Sigmoid colon (tissue), 7 donors: ENCODE data around the gene CLIC6. TPM values are rescaled to one million over a fixed set of nuclear protein-coding genes. Genes with fewer than 3 reads are reported as not detected.

Experiments used
- DNase-seq: peaks from one replicate; pipeline ENCODE4 v3.0.0-alpha.2; 2019
- H3K27ac ChIP-seq, 4 donors: fragments of 200-600 bp; sonication (generic); one replicate each; pipeline ENCODE4 v1.5.1; 2016 to 2019; ENCODE audit warnings: mild to moderate bottlenecking in 1 of 4
- H3K27me3 ChIP-seq, 3 donors: fragments of 200-600 bp; sonication (generic); one replicate each; pipeline ENCODE4 v1.5.1; 2019; ENCODE audit warnings: mild to moderate bottlenecking in 1 of 3
- H3K36me3 ChIP-seq, 4 donors: fragments of 200-600 bp; sonication (generic); one replicate each; pipeline ENCODE4 v1.5.1; 2016 to 2019
- H3K4me1 ChIP-seq, 4 donors: fragments of 200-600 bp; sonication (generic); one replicate each; pipeline ENCODE4 v1.5.1; 2017 to 2019
- H3K4me3 ChIP-seq, 4 donors: fragments of 200-600 bp; sonication (generic); one replicate each; pipeline ENCODE4 v1.5.1; 2017 to 2019; ENCODE audit warnings: mild to moderate bottlenecking in 2 of 4, moderate library complexity in 1 of 4
- H3K9me3 ChIP-seq, 4 donors: fragments of 200-600 bp in 3 of 4; sonication (generic) in 3 of 4; one replicate each; pipeline versions ENCODE4 v1.5.1 to v1.6.1; 2013 to 2019
- EP300 ChIP-seq, 4 donors: sonication (generic); formaldehyde crosslinking; IDR thresholded peaks; one replicate each; pipeline ENCODE4 v1.6.1; 2017; ENCODE audit warnings: antibody characterized with exemption in 4 of 4
- POLR2A ChIP-seq, 2 donors: fragments of 450-650 bp; IDR thresholded peaks; one replicate each; pipeline ENCODE4 v1.6.1; 2016; ENCODE audit warnings: antibody characterized with exemption in 2 of 2, mild to moderate bottlenecking in 2 of 2, moderate library complexity in 2 of 2
- POLR2AphosphoS5 ChIP-seq, 4 donors: sonication (generic); formaldehyde crosslinking; IDR thresholded peaks; one replicate each; pipeline ENCODE4 v1.6.1; 2017; ENCODE audit warnings: antibody characterized with exemption in 4 of 4
- WGBS, 2 donors: extraction: QIAGEN DNeasy Blood & Tissue Kit; methylation state at CpG; one replicate each; pipeline ENCODE4 v1.1.7; 2013; 5-methylcytosine and 5-hydroxymethylcytosine counted together
- intact Hi-C: fragments of 100-400 bp; cut with DNase I; formaldehyde crosslinking; loops from one replicate; pipeline ENCODE4 v1.15.1; 2023
- polyA plus RNA-seq, 3 donors: library from polyadenylated mRNA; stranded (reverse); fragments of 200-250 nt; gene quantifications; one replicate each; pipeline ENCODE4 v1.2.3, GENCODE V29; 2013
- total RNA-seq, 4 donors: library from RNA; depleted of rRNA; stranded (reverse); fragments of >200 nt; gene quantifications; one replicate each; pipeline ENCODE4 v1.1.0, GENCODE V29; 2016
- TF ChIP-seq, protein P1 (sequence below), 4 experiments: fragments of 450-650 bp in 3 of 4; fragments of 200-600 bp in 1 of 4; IDR thresholded peaks; one replicate each; pipeline ENCODE4 v1.5.1; 2016 to 2019; ENCODE audit warnings: antibody characterized with exemption in 4 of 4, mild to moderate bottlenecking in 3 of 4, moderate library complexity in 2 of 4
- donor health status: healthy with polysubstance abuse.
- donor health status: Bipolar disorder and iron deficiency.
- donor health status: healthy.

CLIC6 gene
- total and polyA plus RNA-seq, 7 donors = 0.71 to 6.9 (median 1.6) TPM; not detected in 1

DNA sequence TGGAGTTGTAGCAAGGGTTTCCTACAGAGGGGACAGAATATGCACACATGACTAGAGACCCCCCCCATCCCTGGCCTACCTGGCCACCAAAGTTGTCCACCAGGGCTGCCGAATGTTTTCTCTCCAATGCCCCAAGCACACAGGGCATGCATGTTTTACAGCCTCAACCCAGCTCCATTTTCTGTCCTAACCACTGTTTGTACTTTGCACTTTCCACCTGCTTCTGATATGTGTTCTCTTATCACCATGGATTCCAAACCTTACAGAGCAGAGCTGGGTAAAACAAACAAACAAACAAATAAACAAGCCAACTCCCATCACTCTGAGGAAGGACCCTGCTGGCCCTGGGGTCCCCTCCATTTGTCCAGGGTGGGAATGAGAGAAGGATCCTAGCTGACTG lies 27.3 kb downstream of the CLIC6 start:
- H3K4me3 ChIP-seq = no peak overlapping the region
- H3K27ac ChIP-seq = no peak overlapping the region
- intact Hi-C loops = no loop called here
- H3K36me3 ChIP-seq = no peaks in the 10 kb centered on the region
- DNase-seq = no peak
- H3K27me3 ChIP-seq = peaks cover 0 to 3% (median 0%) of the 10 kb centered on the region in 3 donors
- H3K9me3 ChIP-seq = no peaks in the 10 kb centered on the region
- WGBS, 2 donors = 41 to 72% methylated on average over 1 of the region's 1 CpG
- TF ChIP-seq POLR2AphosphoS5 (IDR thresholded peaks at IDR 0.05) (no peak), EP300 (IDR thresholded peaks at IDR 0.05) (no peak), POLR2A (IDR thresholded peaks at IDR 0.05) (no peak)
- TF ChIP-seq, protein P1, sequence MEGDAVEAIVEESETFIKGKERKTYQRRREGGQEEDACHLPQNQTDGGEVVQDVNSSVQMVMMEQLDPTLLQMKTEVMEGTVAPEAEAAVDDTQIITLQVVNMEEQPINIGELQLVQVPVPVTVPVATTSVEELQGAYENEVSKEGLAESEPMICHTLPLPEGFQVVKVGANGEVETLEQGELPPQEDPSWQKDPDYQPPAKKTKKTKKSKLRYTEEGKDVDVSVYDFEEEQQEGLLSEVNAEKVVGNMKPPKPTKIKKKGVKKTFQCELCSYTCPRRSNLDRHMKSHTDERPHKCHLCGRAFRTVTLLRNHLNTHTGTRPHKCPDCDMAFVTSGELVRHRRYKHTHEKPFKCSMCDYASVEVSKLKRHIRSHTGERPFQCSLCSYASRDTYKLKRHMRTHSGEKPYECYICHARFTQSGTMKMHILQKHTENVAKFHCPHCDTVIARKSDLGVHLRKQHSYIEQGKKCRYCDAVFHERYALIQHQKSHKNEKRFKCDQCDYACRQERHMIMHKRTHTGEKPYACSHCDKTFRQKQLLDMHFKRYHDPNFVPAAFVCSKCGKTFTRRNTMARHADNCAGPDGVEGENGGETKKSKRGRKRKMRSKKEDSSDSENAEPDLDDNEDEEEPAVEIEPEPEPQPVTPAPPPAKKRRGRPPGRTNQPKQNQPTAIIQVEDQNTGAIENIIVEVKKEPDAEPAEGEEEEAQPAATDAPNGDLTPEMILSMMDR (IDR thresholded peaks at IDR 0.05) = no peak
- H3K4me1 ChIP-seq = no peaks in the 10 kb centered on the region

- H3K36me3 ChIP-seq = no peaks in the 10 kb centered on the region
- WGBS, 2 donors = 95 to 96% methylated on average over 3 of the region's 3 CpGs
- DNase-seq = no peak
- intact Hi-C loops = no loop called here
- no peaks in the 10 kb centered on the region for H3K4me1 ChIP-seq
- no peaks in the 10 kb centered on the region for H3K9me3 ChIP-seq
- H3K27ac ChIP-seq = no peak overlapping the region
- TF ChIP-seq EP300 (IDR thresholded peaks at IDR 0.05) = no peak
- TF ChIP-seq POLR2AphosphoS5 (IDR thresholded peaks at IDR 0.05) = no peak
- TF ChIP-seq, protein P1 (IDR thresholded peaks at IDR 0.05) = no peak
- TF ChIP-seq POLR2A (IDR thresholded peaks at IDR 0.05) = no peak
- no peak overlapping the region for H3K4me3 ChIP-seq
- H3K27me3 ChIP-seq = no peaks in the 10 kb centered on the region
Measured at GRCh38 chr21:34697826-34698225, 29.0 kb downstream of the CLIC6 start.

DNA sequence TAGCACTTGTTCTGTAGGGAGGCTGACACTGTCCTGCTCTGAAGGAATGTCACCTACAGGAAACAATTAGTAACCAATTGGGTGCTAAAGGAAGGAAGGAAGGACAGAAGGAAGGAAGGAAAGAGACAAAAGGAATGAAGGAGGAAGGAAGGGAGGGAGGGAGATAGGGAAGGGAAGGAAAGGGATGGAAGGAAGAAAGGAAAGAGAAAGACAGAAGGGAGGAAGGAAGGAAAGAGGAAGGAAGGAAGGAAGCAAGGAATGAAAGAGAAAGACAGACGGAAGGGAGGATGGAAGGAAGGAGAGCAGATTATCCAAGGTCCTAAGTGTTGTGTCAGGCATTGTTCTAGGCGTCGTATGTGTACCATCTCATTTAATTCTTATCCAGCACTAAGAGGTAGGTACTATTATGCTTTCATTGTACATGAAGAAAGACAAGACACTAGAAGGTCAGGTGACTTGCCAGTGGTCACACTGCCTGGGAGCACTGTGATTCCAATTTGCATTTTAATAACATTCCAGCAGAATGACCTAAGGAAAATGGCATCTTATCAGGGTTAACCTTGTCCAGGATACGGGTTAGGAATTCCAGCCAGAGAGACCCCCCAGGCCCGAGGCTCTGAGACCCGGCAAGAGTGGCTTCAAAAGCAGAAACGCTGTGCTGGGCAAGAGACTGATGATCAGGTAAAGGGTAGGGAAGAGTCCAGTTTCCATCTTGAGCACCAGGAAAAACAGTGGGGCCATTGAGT lies 29.6 kb downstream of the CLIC6 start:
- Histone ChIP-seq H3K27ac (no peak overlapping the region), H3K4me1 (no peaks in the 10 kb centered on the region), H3K36me3 (no peaks in the 10 kb centered on the region), H3K9me3 (no peaks in the 10 kb centered on the region), H3K27me3 (no peaks in the 10 kb centered on the region), H3K4me3 (no peak overlapping the region)
- no peak for TF ChIP-seq POLR2AphosphoS5 (IDR thresholded peaks at IDR 0.05)
- TF ChIP-seq POLR2A (IDR thresholded peaks at IDR 0.05) = no peak
- no peak for TF ChIP-seq EP300 (IDR thresholded peaks at IDR 0.05)
- TF ChIP-seq, protein P1 (IDR thresholded peaks at IDR 0.05) = no peak
- 89 to 92% methylated on average over 7 of the region's 7 CpGs for WGBS, 2 donors
- DNase-seq = no peak
- intact Hi-C loops = no loop called here

DNA sequence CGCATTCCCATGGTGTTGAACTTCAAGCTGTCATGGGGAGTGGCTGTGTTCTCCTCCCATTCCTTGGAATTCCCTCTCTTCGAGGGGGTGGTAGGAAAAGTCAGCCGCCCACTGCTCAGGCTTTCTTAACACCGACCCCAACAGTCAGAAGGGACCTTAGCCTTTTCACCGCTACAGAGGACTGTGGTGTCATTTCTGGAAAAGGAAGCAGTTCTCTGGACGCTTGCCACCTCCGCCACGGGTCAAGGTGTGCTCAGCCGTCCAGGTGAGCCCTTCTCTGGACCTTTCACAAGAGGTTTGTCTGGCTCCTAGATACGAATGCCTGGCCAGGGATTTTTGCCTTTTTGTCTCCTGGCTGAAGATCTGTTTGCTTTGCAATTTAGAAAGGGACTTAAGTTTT lies 31.8 kb downstream of the CLIC6 start:
- no peak for TF ChIP-seq POLR2A (IDR thresholded peaks at IDR 0.05)
- no peaks in the 10 kb centered on the region for H3K36me3 ChIP-seq
- no peak overlapping the region for H3K27ac ChIP-seq
- WGBS, 2 donors = 91% methylated on average over 10 of the region's 10 CpGs
- no peaks in the 10 kb centered on the region for H3K4me1 ChIP-seq
- H3K9me3 ChIP-seq = no peaks in the 10 kb centered on the region
- H3K27me3 ChIP-seq = no peaks in the 10 kb centered on the region
- H3K4me3 ChIP-seq = no peak overlapping the region
- intact Hi-C loops = no loop called here
- no peak for DNase-seq

GRCh38 chr21:34701726-34702125 lies 32.9 kb downstream of the CLIC6 start:
- 93 to 96% methylated on average over 8 of the region's 8 CpGs for WGBS, 2 donors

More at GRCh38 chr21:34701726-34702125, 32.9 kb downstream of the CLIC6 start:
- intact Hi-C loops = no loop called here
- Histone ChIP-seq H3K9me3 (no peaks in the 10 kb centered on the region), H3K27ac (no peak overlapping the region), H3K4me1 (no peaks in the 10 kb centered on the region), H3K4me3 (no peak overlapping the region), H3K27me3 (no peaks in the 10 kb centered on the region), H3K36me3 (no peaks in the 10 kb centered on the region)
- TF ChIP-seq POLR2AphosphoS5 (IDR thresholded peaks at IDR 0.05) (no peak), EP300 (IDR thresholded peaks at IDR 0.05) (no peak), POLR2A (IDR thresholded peaks at IDR 0.05) (no peak)
- TF ChIP-seq, protein P1 (IDR thresholded peaks at IDR 0.05) = no peak
- no peak for DNase-seq
